Femur (tissue), 1 donor: Measurements from ENCODE around the gene SNX25.
"Not testable (repeated sequence)": the region's sequence is repeated elsewhere in the genome, so short reads cannot be mapped to it uniquely, and the experiment has no call there.

Experiments
- DNase-seq: peaks from one replicate; pipeline ENCODE4 v3.0.0-alpha.2; 2017

Gene SNX25

DNA sequence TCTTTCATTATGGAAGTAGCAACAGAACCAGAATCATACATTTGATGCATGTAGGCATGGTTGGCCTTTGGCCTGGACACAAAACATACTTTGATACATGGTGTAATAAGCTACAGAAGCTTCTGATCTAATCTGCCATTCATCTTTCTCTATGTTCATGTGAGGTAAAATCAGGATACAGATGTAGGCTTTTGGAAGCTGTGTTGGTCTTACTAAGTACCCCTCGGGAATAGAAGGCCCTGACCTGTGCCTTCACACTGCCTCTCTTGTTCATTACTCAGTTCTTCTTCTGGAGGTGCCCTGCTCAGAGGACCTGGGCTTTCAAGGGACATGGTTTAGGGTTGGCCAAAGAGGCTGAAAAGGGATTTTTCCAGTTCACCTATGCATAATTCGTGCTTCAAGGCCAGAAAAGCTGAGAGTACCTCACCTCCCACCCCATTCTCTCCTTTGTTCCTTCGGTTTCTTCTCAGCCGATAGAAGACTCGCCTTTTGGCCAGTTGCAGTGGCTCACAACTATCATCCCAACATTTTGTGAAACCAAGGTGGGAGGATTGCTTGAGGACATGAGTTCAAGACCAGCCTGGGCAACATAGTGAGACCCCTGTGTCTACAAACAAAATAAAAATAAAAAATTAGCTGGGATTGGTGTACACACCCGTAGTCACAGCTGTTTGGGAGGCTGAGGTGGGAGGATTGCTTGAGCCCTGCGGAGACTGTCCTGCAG, 25.9 kb downstream of the SNX25 start:
- DNase-seq: no peak

DNA sequence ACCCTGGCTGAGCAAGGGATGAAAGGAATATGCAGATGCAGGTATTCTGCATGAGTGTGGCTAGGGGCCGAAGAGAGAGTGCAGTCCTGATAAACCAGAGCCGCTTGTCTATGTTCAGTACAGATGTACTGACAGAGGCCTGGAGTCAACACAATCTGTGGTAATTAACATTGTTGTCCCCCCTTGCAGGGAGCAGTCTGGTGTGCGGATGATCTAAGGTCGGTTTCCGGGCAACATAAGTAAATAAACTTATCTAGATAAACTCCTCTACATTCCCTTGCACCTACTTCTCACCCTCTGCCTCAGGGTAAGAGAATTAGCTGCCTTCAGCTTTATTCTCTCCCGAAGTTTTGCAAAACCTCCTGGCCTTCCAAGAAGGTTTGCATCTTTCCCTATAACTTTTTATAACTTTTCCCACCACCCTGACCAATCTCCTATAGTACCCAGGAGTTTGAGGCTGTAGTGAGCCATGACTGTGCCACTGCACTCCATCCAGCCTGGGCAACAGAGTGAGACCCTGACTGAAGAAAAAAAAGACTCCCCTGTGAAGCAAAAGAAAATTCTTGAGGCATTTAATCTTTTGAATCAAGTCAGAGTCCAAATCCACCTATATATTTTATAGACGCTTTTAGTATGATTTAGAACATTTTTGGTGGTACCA, 26.6 kb downstream of the SNX25 start:
- no peak for DNase-seq

DNA sequence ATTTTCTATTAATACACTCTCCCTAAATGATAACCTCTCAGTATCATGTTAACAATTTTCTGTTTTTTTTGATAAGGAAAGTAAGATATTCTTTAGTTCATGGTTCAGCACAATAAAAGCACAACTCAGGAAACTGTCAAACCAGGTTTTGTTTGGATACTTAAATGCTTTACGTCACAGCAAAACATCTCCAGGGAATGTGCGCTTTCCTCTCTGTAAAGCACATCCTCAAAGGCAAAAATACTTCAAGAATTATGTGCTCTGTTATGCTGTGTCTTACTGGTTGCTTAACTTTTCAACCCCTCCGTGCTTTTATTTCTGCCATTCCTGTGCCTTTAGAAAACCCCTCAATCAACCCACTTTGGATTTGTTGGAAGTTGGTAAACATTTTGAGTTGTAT, 27.8 kb downstream of the SNX25 start:
- no peak for DNase-seq

DNA sequence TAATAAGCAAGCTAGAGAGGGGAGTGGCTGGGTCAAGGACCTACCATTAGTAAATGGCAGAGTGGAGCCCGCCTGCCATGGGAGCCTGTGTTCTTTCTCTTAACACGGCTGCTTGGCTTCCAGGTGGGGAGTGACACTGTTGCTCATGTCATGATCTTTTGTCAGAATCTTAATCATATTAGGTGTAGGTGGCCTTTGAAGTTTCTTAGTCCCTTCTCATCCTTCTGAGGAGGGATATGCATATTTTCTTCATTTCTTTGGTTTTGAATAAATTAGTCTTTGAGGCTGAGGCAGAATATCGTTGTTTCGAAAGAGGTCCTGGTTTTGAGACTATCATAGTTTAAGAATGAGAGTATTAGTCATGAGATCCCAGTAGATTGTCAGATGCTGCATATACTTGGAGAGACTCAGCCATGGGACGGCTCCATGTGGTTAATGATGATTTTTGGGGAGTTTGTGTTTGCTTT, 28.9 kb downstream of the SNX25 start:
- DNase-seq: no peak

DNA sequence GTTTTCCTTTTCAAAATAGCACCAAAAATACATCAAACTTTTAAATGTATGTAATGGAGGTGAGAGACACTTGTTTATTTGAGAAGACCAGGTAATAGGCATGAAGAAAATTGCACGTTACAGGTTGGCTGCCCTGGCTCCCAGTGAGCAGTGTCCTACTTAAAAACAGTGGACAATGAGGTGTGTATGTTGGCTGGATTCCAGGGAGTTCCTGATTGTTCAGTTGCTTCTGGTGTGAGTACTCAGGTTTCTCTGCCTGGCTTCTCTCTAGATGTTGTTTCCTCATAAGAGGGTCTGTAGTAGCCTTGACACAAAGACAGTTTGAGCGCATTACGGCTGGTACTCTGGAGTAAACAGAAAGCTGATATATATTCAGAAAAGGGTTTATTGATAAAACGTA, 29.4 kb downstream of the SNX25 start:
- DNase-seq: no peak

DNA sequence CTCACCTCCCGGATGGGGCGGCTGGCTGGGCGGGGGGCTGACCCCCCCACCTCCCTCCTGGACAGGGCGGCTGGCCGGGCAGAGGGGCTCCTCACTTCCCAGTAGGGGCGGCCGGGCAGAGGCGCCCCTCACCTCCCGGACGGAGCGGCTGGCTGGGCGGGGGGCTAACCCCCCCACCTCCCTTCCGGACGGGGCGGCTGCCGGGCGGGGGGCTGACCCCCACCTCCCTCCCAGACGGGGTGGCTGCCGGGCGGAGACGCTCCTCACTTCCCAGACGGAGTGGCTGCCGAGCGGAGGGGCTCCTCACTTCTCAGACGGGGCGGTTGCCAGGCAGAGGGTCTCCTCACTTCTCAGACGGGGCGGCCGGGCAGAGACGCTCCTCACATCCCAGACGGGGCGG, 31.1 kb downstream of the SNX25 start:
- not testable (repeated sequence) for DNase-seq

DNA sequence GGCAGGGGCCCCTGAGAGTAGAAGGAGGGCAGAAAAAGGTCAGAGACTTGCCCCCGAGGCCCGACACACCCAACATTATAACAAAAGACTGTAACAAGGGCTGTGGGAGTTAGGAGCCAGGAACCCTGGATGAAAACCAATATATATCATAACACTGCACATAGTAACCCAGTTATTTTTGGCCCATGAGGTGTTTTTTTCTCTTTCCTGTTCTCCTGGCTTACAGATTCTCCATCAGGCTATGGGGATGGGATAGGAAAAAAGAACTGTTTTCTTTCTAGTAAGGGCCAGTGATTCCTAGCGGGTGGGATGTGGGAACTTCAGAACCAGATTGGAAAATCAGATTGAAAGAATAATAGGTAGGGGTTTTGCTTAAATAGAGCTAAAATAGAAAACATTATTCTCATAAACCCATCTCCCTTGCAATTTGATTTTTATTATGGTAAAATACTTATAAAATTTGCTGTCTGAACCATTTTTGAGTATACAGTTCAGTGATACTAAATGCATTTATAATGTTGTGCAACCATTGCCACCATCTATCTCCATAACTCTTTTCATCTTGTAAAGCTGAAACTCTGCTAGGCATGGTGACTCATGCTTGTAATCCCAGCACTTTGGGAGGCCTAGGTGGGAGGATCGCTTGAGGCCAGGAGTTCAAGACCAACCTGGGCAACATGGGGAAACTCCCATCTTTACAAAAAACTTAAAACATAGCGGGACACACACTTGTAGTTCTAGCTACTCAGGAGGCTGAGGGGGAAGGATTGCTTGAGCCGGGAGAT, 33.5 kb downstream of the SNX25 start:
- no peak for DNase-seq

DNA sequence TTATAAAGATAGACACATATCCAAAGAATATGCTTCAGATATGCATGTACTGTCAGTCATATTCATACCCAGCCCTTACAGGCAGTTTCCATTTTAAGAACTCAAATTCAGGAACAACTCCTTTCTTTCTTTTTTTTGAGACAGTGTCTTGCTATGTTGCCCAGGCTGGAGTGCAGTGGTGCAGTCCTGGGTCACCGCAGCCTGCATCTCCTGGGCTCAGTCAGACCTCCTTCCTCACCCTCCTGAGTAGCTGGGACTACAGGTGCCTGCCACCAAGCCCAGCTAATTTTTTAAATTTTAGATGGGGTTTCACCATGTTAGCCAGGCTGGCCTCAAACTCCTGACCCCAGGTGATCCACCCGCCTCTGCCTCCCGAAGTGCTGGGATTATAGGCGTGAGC, 34.5 kb downstream of the SNX25 start:
- no peak for DNase-seq

DNA sequence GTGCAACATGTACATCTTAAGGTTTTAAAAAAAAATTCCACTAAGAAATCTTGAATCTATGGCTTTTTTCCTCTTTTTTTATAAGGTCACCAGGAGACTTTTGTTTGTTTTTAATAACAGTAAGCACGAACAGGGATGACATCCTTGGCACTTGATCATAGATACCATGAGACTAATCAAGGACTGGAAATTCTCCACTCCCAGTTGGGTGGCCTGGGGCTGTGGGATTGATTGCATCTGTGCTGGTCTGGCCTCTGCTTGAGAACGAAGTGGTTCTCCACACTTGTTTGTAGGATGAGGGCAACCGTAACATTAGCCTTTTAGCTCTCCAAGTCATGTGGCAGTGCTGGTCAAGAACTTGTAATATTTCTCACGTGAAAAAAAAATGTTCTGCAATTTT, 35.4 kb downstream of the SNX25 start:
- no peak for DNase-seq

DNA sequence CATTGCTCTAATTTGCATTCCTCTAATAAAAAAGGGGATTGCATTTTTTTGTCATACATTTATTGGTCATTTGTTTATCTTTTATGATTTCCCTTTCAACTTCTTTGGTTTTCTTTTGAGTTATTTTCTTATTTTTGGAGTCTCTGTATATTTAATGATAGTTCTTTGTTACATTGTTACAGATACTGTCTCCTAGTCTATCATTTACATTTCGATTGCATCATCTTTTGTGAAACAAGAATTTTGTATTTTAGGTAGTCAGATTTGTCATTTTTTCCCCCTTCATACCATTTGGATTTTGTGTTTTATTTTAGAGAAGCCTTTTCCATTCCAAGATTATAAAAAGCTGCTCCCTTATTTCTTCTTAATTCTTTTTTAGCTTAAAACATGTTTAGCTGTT, 37.1 kb downstream of the SNX25 start:
- no peak for DNase-seq

DNA sequence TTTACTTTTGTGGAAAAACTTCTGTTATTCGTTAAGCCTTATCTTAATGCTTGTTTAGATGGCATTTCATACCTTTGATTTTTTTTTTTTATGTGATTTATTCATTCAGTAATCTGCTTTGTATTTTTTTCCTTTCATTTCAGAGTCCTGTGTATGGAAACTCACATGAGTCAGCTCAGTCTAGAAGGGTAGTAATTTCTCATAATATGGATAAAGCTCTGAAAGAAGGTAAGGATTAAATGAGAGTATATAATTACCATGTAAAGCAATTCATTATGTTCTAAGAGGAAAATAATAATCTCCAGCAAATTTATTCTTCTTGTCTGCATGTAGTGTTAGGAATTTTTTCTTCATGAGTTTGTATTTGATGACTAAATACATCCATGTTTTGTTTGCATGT, 37.8 kb downstream of the SNX25 start:
- DNase-seq: no peak

DNA sequence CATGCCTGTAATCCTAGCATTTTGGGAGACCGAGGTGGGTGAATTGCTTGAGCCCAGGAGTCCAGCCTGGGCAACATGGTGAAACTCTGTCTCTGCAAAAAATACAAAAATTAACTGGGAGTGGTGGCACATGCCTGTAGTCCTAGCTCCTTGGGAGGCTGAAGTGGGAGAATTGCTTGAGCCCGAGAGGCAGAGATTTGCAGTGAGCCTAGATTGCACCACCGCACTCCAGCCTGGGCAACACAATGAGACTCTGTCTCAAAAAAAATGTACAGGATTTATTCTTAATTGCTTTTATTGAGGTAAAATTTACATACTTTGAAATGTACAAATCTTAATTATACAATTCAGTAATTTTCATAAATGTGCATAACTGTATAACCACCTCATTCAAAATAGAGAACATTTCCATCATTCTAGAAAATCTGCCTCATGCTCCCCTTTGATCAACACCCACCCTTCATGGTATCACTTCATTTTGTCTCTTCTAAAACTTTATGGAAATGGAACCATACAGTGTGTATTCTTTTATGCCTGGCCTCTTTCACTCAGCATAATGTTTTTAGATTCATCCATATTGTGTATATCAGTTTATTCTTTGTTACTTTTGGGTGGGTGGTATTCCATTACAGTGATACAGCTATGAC, 39.1 kb downstream of the SNX25 start:
- DNase-seq: no peak

DNA sequence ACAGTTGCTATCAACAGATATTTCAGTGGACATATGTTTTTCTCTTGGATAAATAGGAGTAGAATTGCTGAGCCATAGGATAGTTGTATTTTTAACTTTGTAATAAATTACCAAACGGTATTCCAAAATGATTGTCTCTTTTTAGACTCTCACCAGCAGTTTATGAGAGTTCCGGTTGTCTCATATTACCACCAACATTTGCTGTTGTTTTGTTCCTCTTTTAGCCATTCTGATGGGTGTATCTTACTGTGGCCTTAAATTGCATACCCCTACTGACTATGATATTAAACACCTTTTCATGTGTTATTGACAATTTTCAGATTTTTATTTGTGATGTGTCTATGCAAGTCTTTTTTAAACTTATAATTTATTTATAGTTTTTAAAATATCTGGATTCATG, 39.7 kb downstream of the SNX25 start:
- DNase-seq: no peak

DNA sequence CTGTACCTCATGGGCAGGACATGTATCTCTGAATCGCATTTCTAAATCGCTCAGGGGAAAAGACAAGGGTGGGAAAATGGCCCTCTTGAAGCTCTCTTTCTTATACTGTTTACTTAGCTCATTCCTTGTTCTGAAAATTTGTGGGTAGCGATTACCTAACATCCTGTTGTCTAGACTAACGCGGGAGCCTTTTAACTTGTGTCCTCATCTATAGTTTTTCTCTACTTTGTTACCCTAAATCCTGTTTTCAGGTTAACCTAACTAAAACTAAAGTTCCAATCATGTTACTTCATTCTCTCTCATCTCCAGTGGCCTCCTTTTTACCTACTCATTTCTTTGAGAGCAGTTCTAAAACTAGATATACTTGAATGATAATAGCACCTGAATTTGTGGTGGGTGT, 45.0 kb downstream of the SNX25 start:
- no peak for DNase-seq

DNA sequence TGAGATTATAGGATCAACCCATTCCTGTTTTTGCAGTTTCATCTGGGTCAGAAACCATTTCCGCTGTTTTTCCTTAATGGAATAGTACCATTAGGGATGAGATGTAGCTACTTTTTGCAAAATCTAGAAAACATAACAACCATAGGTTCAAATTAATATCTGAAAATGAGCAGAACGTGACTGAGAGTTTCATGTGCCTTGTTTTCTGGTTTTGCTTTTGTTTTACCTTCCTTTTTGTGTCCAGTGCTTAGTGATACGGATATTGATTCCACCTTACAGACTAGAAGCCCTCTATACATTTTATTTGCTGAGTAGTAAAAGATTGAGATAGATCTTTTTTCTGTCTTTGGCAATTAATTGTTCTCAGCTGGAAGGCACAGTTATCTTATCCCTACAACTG, 46.5 kb downstream of the SNX25 start:
- no peak for DNase-seq

DNA sequence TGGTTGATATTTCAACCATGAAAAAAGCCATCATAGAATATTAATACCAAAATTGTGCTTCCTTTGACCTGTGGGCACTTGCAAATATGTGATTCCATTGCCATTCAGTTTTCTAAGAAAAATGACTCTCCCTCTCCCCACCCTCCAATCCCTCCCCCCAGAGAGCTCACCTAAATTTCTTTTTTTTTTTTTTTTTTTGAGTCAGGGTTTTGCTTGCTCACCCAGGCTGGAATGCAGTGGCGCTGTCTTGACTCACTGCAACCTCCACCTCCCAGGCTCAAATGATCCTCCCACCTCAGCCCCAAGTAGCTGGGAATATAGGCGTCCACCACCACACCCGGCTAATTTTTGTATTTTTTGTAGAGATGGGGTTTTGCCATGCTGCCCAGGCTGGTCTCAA, 47.0 kb downstream of the SNX25 start:
- no peak for DNase-seq

DNA sequence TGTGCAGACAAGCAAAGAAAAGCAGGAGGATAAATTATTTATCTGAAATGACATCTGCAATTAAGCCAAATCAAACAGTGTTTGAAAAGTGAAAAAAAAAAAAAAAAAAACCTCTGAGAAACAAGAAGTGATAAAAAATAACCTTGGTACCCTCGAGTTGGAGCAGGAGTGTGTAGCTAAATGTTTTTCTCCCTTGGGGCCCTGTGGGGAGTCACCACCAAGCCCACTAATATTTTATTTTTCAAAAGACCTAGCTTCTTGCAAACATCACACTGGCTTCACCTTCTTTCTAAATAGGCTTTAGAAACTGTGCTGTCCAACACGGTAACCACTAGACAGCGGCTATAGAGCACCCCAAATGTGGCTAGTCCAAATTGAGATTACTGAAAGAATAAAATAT, 47.7 kb downstream of the SNX25 start:
- no peak for DNase-seq

DNA sequence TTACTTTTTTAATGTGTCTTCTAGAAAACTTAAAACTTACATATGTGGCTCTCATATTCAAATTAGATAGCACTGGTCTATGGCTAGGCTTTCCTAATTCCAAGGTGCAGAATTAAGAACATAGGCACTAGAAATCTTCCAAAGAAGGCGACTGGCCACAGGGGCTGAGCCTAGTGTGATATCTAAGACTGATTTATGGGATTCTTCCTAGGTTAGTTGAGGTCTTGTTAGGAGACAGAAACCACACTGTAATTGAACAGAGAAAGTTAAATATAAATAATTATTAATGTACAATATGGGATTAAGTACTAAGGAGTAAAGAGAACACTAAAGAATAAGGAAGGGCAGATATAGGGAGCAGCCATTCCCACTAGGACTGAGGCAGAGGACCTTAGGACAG, 48.3 kb downstream of the SNX25 start:
- no peak for DNase-seq

DNA sequence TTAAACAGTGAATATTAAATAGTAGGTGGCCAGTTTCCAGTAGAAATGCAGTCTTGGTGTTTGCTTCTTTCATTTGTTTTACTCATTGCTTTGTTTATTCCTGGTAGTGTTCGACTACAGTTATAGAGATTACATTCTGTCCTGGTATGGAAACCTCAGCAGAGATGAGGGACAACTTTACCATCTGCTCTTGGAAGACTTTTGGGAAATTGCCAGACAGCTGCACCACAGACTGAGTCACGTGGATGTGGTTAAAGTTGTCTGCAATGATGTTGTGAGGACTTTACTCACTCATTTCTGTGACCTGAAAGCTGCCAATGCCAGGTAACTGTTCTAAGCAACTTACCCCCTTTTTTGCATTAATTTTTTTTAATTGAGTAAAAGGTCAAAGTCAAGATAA, 49.3 kb downstream of the SNX25 start:
- not testable (repeated sequence) for DNase-seq

DNA sequence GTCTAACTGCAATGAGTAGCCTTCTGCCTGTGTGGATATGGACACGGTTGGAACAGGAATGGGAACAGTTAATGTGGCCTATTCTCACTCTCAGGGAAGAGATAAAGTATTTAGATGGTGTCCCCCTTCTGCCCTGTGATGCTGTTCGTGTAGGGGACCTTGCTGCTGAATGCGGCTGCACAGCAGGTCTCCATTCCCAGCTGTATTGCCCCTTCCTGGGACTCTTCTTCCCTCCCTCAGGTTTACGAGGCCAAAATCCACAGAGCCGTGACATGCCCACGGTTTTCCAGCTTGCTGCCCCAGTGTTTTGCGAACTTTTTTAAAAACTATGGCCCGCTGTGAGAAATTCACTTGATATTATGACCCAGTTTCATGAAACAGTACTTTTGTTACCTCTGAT, 50.3 kb downstream of the SNX25 start:
- no peak for DNase-seq

DNA sequence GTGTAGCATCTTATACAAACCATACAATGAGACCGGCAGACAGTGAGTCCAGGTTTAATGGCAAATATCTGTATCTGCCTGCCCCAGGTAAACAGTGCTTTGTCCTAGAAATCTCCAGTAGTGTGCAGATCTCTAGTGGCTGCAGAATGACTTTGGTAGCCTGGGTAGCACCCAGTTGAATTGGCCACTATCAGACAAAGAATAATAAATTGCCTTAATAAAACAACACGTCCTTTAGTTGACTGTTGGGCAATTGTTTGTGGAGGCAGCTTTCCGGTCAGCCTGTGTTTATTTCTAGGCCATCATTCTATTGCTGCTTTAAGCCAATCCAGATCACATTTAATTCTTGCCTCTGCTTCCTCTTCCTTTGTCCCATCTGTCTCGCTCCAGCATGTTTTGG, 52.5 kb downstream of the SNX25 start:
- no peak for DNase-seq

DNA sequence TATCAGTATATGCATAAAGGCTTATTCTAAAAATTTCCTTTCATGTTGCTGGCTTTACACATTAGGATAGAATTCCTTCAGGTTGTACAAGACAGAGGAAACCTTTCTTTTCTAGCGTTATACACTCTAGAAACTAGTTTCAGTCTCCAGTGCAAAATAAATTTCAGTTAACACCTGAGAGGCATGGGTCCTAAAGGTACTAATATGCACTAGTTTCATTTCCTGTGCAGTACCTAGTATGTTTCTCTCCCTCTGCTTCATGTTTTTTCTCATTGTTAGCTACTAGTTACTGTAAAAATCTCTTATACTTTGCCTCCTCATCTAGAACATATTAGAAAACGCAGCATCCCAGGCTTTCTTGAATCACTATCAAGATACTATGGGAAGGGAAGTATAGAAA, 54.0 kb downstream of the SNX25 start:
- no peak for DNase-seq

DNA sequence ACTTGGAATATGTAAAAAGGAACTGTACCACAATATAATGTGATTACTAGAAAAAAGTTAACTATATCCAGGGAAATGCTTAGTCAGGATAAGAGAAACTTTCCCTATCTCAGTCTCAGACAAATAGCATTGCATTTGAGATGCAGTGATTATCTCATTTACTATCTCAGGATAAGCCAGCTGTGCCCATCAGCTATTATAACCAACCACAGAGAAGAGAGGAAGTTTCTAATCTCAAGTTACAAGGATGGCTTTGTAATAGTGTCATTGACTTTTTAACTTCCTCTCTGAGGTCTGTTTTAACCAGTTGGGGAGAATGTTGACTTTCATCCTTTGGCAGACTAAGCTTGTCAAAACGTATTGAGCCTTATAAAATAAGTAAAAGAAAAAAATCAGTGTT, 56.5 kb downstream of the SNX25 start:
- no peak for DNase-seq

DNA sequence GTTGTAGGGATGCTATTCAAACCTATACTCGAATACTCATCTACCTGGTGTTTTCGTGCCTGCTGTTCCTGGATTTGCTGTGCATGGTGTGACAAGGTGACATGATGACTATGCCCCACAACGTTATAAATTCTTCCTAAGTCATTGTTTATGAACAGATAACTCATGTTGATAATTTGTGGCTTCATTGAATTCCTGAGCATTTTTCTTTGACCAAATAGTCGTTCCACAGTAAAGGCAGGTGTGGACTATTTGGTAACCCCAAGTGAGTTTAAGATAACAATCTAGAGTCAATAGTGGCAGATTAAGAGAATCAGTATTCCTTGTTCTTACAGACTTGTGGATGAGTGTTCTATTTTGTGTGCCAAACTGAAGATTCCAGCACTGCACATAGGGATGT, 59.9 kb downstream of the SNX25 start:
- DNase-seq: no peak
